Stimulated activated CD8-positive, alpha-beta memory T cell treated with anti-CD3 and anti-CD28 coated beads, Interleukin-15, amount 100 ng/mL, for 48 hours (primary cell): ENCODE measurements around the gene ACKR2.
"Not testable (repeated sequence)": the region's sequence is repeated elsewhere in the genome, so short reads cannot be mapped to it uniquely, and the experiment has no call there.

Experiments
- DNase-seq, 2 donors: peaks; one replicate each; pipeline ENCODE4 v3.0.0-alpha.2; 2020; ENCODE audit warnings: low read depth in 2 of 2

ACKR2 gene

DNA sequence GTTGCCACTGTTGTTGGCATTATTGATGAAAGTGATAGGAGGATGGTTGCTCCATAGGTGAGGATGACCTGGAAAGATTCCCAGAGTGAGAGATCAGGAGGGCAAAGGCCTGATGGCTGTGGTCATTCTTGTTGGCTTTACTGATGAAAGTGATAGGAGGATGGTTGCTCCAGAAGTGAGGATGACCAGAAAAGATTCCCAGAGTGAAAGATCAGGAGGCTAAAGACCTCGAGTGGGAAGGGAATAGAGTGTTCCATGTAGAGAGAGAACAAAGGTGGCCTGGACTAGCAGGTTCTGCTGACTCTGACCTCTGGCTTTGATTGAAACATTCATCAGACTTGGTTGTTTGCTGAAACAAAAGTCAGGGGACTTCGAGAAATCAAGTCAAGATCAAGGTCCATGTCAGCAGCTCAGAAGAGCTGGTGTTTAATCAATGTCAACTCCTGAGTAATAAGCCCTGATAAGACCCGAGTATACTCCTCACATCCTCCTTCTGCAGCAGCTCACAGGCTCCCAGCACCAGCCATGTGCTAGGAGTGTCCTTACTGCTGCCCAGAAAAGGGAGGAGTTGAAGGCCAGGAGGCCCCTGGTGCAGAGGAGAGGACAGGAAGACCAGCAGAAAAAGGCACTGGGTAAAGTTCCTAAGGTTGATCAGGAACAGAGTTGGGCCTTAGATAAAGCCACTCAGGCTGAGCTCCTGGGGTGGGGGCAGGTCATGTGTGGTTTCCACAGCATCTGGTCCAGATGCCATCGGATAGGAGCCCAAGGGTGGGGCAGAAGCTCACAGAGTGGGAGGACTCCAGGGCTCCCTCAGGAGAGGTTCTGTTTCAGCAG is 46.5 kb downstream of the ACKR2 start:
- DNase-seq: no peak

GRCh38 chr3:42856544-42856943 is 47.3 kb downstream of the ACKR2 start:
- no peak for DNase-seq

- DNase-seq: no peak
These were observed 55.2 kb downstream of the ACKR2 start for GRCh38 chr3:42864321-42864950.

- DNase-seq: no peak
These were observed 56.0 kb downstream of the ACKR2 start for GRCh38 chr3:42865256-42865655.

DNA sequence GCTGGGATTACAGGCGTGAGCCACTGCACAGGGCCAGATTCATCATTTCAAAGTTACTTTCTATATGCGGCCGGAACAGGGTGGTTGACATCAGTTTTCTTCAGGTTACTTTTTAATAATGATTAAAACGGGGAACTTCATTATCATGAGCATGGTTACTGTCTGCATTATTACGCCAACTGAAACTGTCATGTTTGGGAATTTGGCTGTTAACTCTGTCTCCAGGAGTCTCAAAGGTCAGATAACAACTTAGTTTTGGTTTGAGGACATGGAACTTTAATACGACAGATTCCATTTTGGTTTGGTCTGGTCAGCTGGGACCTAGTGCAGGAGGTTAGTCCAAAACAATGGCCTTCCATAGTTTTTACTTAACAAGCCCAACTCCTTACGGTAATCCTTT is 57.9 kb downstream of the ACKR2 start:
- DNase-seq: no peak

- DNase-seq: no peak
These were observed 59.6 kb downstream of the ACKR2 start for GRCh38 chr3:42868841-42869240.

DNA sequence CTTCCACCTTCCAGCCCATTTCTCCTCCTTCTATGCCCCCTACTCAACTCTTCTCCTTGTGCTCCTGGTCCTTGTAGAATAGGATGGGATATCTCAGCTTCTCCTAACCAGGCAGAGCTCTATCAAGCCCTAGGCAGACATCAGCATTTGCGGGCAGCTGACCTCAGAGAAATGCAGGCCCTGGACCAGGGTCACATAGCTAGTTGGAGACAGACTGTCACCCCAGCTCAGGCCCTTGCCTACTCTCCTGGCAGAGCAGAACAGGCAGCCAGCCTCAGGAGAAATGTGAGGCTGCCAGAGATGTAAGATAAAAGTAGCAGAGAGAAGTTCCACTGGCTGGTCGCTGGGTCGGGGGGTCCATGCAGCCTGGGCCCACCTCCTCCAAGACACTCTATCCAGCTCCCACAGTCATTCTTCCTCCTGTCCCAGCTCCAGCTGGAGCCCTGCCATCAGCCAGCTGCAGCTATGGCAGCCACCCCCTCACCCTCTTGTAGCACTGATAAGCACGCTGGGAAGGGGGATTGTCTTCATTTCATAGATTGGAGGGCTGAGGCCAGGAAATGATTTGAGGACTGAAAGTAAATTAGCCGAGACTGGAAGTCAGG is 62.4 kb downstream of the ACKR2 start:
- no peak for DNase-seq

DNA sequence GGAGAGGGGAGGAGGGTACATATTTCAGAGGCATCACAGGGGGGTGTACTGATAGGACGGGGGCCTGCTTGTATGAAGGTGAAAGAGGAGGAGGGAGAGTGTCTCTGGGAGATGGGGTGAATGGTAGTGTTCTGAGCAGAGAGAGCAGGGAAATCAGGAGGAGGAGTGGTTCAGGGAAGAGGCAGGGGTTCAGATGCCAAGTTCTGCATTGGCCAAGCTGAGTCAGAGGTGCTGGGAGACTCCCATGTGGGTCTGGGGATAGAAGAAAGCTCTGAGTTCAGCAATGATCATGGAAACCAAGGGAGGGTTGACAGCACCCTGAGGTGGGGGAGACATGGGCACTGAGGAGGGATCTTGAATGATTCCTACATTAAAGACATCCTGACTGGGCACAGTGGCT is 63.5 kb downstream of the ACKR2 start:
- DNase-seq: no peak

- no peak for DNase-seq
These were observed 64.2 kb downstream of the ACKR2 start for GRCh38 chr3:42873221-42873982.

GRCh38 chr3:42874749-42875148 is 65.5 kb downstream of the ACKR2 start:
- DNase-seq: no peak

GRCh38 chr3:42875325-42876151 is 66.3 kb downstream of the ACKR2 start, which contains the start of gene CYP8B1:
Gene CYP8B1 (minus strand): TSS chr3:42875879. CDS start chr3:42875816, 63 bp downstream.
- DNase-seq: no peak

GRCh38 chr3:42876401-42876800 is 67.2 kb downstream of the ACKR2 start:
- DNase-seq: no peak

DNA sequence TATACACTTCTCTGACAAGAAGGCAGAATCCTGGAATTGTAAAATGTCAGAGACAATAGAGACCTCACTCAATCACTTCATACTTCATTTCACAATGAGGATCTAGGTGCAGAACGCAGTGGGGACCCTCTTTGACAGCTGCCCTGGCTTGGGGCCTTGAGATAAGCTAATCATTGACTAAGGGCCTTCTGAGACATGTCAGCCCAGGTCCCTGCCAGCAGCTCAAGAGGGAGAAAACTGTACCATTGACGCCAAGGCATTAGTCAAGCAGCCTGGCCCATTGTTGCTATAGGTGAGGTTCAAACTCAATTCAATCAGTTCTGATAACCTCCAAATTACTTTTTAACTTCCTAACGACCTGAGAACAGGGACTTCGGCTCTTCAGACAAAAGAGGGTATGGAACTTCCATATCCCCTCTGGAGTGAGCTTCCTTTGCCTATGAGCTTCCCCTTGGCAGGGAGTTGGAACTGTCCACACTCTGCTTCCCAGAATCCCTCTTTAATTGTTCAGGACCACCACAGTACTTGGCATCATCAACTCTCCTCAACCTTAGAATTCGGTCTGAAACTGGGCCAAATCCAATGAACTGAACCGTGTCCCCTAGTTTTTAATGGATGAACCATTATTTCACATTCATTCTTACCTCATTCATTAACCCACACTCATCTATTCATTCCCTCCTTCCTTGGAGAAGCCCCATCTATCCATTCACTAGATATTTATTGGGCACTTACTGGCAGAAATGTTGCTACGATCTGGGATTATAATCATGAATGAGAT is 67.9 kb downstream of the ACKR2 start:
- no peak for DNase-seq

DNA sequence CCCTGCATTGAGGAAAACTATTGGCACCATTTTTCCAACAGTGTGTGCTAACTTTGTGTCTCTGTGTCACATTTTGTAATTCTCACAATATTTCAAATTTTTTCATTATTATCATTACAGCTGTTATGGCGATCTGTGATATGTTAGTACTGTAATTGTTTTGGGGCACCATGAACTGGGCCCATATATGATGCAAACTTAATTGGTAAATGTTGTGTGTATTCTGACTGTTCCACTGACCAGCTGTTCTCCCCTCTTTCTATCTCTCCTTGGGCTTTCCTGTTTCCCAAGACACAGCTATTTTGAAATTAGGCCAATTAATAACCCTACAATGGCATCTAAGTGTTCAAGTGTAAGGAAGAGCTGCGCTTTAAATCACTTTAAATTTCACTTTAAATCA is 68.6 kb downstream of the ACKR2 start:
- no peak for DNase-seq

- DNase-seq: no peak
These were observed 70.9 kb downstream of the ACKR2 start for GRCh38 chr3:42880183-42880582.

GRCh38 chr3:42880601-42881451 is 71.6 kb downstream of the ACKR2 start:
- DNase-seq: peak; percentile 79 to 82

GRCh38 chr3:42883251-42883930 is 74.1 kb downstream of the ACKR2 start:
- not testable (repeated sequence) for DNase-seq

DNA sequence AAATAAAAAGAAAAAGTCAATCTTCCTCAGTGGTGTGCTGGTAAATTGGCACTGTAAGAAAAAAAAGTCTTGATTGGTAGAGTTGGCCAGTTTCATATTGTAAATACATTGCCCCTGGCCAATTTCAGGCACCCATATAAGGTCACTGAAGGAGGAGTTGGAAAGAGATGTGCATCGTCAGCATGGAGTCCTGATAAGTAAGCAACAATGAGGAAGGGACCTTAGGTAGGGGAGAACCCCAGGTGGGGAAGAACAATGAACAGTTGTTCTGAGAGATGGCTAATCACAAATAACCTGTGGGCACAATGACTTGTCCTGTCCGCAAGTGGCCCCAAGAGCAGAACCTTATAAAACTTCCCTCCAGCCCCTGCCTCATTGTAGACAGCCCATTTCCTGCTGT is 75.1 kb downstream of the ACKR2 start:
- DNase-seq: no peak

DNA sequence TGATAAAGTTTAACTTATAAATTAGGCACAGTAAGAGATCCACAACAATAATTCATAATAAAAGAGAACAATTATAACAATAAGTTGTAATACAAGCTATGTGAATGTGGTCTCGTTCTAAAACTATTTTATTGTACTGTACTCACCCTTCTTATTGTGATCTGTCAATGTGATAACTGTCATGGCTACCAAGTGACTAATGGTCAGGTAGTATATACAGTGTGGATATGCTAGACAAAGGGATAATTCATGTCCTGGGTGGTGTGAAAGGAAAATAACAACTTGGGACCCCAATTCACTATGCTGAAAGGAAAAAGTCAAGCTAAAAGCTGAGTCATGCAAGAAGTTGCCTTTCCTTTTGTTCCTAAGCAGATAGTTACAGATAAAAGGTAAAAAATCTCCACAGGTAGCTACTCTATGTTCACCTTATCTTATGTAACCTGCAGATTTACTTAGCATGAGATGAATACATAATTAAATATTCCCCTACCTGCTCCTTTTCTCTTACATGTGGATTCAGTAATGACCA is 77.1 kb downstream of the ACKR2 start:
- DNase-seq: no peak
